GM12864 (cell line): ENCODE data around the gene THADA.

Experiments
- DNase-seq: peaks from one replicate; pipeline ENCODE4 v3.0.0-alpha.2; 2011; ENCODE audit warnings: low read depth
- H3K4me3 ChIP-seq: 2 replicates; pipeline ENCODE4 v1.5.1; 2011; ENCODE audit warnings: mild to moderate bottlenecking, low read depth, low read length, control low read depth
- TF ChIP-seq, protein P1 (sequence below): IDR thresholded peaks from 2 replicates; pipeline ENCODE4 v1.5.1; 2011; ENCODE audit warnings: low read depth, mild to moderate bottlenecking, moderate library complexity, low read length, control low read depth, inconsistent platforms; ENCODE audit errors: missing control alignments

Gene THADA

DNA sequence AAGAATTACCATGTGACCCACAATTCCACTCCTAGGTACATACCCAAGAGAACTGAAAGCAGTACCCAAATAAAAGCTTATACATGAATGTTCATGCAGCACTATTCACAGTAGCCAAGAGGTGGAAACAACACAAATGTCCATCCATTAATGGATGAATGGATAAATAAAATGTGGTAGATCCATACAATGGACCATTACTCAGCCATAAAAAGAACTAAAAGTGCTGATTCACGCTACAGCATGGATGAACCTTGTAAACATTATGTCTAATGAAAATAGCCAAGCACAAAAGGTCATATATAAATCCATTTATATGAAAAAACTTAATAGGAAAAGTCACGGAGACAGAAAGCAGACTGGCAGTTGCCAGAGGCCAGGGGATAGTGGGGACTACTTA lies 345.8 kb downstream of the THADA start:
- no peak for DNase-seq
- TF ChIP-seq, protein P1, sequence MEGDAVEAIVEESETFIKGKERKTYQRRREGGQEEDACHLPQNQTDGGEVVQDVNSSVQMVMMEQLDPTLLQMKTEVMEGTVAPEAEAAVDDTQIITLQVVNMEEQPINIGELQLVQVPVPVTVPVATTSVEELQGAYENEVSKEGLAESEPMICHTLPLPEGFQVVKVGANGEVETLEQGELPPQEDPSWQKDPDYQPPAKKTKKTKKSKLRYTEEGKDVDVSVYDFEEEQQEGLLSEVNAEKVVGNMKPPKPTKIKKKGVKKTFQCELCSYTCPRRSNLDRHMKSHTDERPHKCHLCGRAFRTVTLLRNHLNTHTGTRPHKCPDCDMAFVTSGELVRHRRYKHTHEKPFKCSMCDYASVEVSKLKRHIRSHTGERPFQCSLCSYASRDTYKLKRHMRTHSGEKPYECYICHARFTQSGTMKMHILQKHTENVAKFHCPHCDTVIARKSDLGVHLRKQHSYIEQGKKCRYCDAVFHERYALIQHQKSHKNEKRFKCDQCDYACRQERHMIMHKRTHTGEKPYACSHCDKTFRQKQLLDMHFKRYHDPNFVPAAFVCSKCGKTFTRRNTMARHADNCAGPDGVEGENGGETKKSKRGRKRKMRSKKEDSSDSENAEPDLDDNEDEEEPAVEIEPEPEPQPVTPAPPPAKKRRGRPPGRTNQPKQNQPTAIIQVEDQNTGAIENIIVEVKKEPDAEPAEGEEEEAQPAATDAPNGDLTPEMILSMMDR: no peak
- H3K4me3 ChIP-seq: no peak overlapping the region

- no peak for DNase-seq
- TF ChIP-seq, protein P1: no peak
- no peak overlapping the region for H3K4me3 ChIP-seq
These were observed 347.2 kb downstream of the THADA start for GRCh38 chr2:43248621-43249020.

DNA sequence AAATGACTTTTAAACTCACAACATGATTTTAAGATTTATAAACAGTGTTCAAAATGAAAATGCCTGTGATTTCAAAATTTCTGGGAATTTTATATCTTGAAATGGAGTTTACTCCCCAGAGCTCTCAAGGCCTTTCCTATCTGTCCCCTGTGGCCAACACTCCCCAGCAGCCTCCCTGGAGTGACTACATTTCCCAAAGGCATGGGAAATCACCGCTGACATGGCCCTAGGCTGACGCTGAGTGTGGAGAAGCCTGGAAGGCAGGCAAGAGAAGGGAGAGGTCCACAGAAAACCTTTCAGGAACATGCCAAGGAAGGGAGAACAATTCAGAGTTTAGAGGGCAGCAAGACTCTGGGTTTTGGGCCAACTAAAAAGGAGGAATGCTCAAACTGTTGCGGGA lies 349.2 kb downstream of the THADA start:
- no peak for DNase-seq
- TF ChIP-seq, protein P1: no peak
- H3K4me3 ChIP-seq: no peak overlapping the region

- TF ChIP-seq, protein P1: no peak
- H3K4me3 ChIP-seq: no peak overlapping the region
- no peak for DNase-seq
These were observed 354.3 kb downstream of the THADA start for GRCh38 chr2:43241558-43241957.

- no peak for DNase-seq
- TF ChIP-seq, protein P1: no peak
- no peak overlapping the region for H3K4me3 ChIP-seq
These were observed 355.1 kb downstream of the THADA start for GRCh38 chr2:43240766-43241150.

GRCh38 chr2:43239981-43240765 lies 355.7 kb downstream of the THADA start:
- no peak for DNase-seq
- TF ChIP-seq, protein P1: peak; percentile 14
- H3K4me3 ChIP-seq: no peak overlapping the region

DNA sequence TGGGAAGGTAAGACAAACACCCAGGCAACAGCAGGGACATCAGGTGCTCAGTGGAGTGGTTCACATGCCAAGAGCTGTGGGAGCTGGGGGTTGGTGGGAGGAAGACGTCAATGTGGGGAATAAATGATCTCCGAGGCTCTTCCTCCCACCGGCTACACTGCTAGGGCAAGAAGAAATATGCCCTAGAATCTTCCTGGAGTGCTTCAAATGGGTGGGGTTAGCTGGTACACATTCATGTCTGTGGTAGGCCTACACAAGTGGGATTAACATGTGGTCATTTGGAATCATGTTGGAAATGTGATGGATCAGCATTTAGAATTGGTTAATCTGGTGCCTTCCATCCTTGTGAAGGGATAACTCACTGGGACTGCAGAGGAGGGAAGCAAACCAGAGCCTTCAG lies 357.0 kb downstream of the THADA start:
- H3K4me3 ChIP-seq: no peak overlapping the region
- TF ChIP-seq, protein P1: no peak
- no peak for DNase-seq
